ENCODE measurements around the gene ZRSR2. TPM values are rescaled to one million over a fixed set of nuclear protein-coding genes. Genes with fewer than 3 reads are reported as not detected.
A peak's percentile ranks its signal among the peaks of the same experiment; 100 is the strongest.

The ZRSR2 gene
- total and polyA plus RNA-seq, 10 of the 15 experiments (the other 5 are each of a cell fraction or from before 2014, with no cell fraction given), result 8.8 to 34.1 (median 15.6) TPM

DNA sequence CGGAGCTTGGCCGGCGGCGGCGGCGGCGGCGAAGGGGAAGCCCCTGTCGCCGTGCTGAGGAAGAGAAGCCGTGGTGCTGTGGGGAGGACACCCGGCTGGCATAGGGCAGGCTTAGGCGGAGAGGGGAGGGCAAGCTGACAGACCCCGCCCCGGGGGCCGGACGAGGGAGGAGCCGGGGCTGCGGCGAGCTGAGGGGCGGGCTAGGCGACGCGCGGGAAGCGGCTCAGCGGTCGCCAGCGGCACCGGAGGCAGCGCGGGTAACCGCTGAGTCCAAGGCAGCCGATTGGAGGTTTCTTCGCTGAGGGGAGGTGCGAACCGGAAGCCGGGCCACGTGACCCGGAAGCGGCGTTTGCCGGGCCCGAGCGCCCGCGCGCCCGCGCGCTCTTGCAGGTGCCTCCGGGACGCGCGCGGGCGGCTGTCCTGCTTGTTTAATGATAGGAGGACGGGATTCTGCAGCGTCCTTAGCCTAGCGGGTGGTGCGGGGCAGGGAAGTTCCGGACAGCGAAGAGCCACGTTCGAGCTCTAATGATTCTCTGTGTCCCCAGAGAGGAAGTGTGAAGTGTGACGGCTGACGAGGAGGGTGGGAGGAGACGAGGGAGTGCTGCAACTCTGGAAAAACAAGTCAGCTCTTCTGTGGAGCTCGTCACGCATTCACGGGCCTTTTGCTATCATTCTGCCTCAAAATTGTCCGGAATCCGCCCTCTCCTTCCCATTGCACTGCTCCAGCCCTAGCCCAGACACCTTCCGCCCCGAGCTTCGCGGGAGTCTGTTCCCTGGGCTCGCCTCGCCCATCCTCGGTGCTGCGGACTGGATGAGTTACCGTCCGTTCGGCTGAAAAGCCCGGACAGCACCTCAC is 64.7 kb downstream of the ZRSR2 start, which contains the start of gene AP1S2:
TSS of gene AP1S2 (minus strand) at position 102 of the 856 bp plus-strand sequence. CDS start 2,289 bp downstream, outside the sequence.
- peak; percentile 90 for DNase-seq (ENCODE audit: low read depth, low spot score)
- Histone ChIP-seq H3K4me1 (ENCODE audit: control insufficient read depth, insufficient read depth, low read length) (0 out of 2 replicates have a peak, but pooled peaks cover 3% of the 10 kb centered on the region), H2AFZ (ENCODE audit: control insufficient read depth, low read depth, low read length) (peak within 1 kb of the TSS; percentile 94), H3K4me2 (ENCODE audit: control insufficient read depth, insufficient read depth) (peak within 1 kb of the TSS; percentile 89), H3K9me3 (replicated peaks; ENCODE audit: control insufficient read depth, insufficient read depth, low read length) (no peaks in the 10 kb centered on the region), H4K20me1 (ENCODE audit: control insufficient read depth, insufficient read depth) (no peaks in the 10 kb centered on the region), H3K4me3 (peak within 1 kb of the TSS; percentile 90), H3K36me3 (ENCODE audit: control insufficient read depth in 2 of 2, insufficient read depth in 2 of 2, low read length in 1 of 2) (no peaks in the 10 kb centered on the region), H3K27ac (ENCODE audit: control insufficient read depth, insufficient read depth) (peak within 1 kb of the TSS; percentile 90), H3K79me2 (ENCODE audit: control insufficient read depth, insufficient read depth, low read length) (peaks cover 26% of the 10 kb centered on the region), H3K27me3 (replicated peaks in 1 of 2; ENCODE audit: control insufficient read depth in 2 of 2, insufficient read depth in 2 of 2, low read length in 1 of 2) (no peaks in the 10 kb centered on the region), H3K9ac (ENCODE audit: control insufficient read depth, insufficient read depth, low read length) (peak within 1 kb of the TSS; percentile 86)
- peak; percentile 94 for ATAC-seq
- peak; percentile 80 for FAIRE-seq
- WGBS (ENCODE audit: insufficient coverage, insufficient replicate concordance, low lambda C conversion rate, missing lambda C conversion rate), result under 1% methylated on average over 73 of the region's 85 CpGs
- ChIA-PET POLR2A (interaction anchor here (0.5 to 2.9 kb wide), 8 partner anchors 11 to 615 kb away, joined by 3 to 18 read pairs (median 4); partner anchors contain the start of gene ZRSR2), RAD21 (ENCODE audit: unreplicated experiment) (interaction anchor here (0.6 to 3.1 kb wide), 12 partner anchors 11 to 266 kb away, joined by 3 to 20 read pairs (median 4); no protein-coding TSS in a partner anchor), SMC1A (ENCODE audit: uncharacterized antibody, unreplicated experiment) (interaction anchor here (1.0 to 3.0 kb wide), 10 partner anchors 8 to 283 kb away, joined by 3 to 16 read pairs (median 5); no protein-coding TSS in a partner anchor), CTCF (interaction anchor here (1.0 to 1.8 kb wide), 5 partner anchors 50 to 283 kb away, joined by 3 to 8 read pairs (median 6); partner anchors contain the start of genes CA5B and ZRSR2)
- intact Hi-C loops (cut with micrococcal nuclease; ENCODE audit: unreplicated experiment), result loop anchor here (1.0 to 10.0 kb wide), 7 partner anchors 28 to 592 kb away; partner anchors contain the start of gene ZRSR2
- TSS peak; percentile 88 for BruUV-seq (replicated peaks)
- in situ Hi-C loops (cut with MboI), result no loop called here
- TF ChIP-seq SREBF1 (IDR thresholded peaks at IDR 0.05; ENCODE audit: low read length) (no peak), HDAC2 (IDR thresholded peaks at IDR 0.05) (no peak), STAT1 (conservative IDR thresholded peaks at IDR 0.05) (peak; percentile 45; the same call in 1 of the 2 replicates), SRF (IDR thresholded peaks at IDR 0.05; ENCODE audit: low read depth in 2 of 2, low read length in 2 of 2) (no peak), KDM1A (IDR thresholded peaks at IDR 0.05; ENCODE audit: borderline replicate concordance) (no peak), BACH1 (IDR thresholded peaks at IDR 0.05; ENCODE audit: borderline replicate concordance) (peak; percentile 11; the same call in 1 of the 2 replicates), BRCA1 (IDR thresholded peaks at IDR 0.05; ENCODE audit: low read depth, low read length) (no peak), EGR1 (IDR thresholded peaks at IDR 0.05; ENCODE audit: borderline replicate concordance in 1 of 2, low read depth in 2 of 2, low read length in 2 of 2) (peak; percentile 24 to 25; a peak in 2 of 3 replicates), FOS (IDR thresholded peaks at IDR 0.05; ENCODE audit: borderline replicate concordance, extremely low read depth, insufficient read length) (no peak), PAX5 (IDR thresholded peaks at IDR 0.05; ENCODE audit: borderline replicate concordance, low read depth, low read length) (peak; percentile 46; the same call in 1 of the 2 replicates), TARDBP (IDR thresholded peaks at IDR 0.05; ENCODE audit: borderline replicate concordance) (no peak), BCL11A (IDR thresholded peaks at IDR 0.05; ENCODE audit: low read depth, low read length) (no peak), POLR2A (IDR thresholded peaks at IDR 0.05; ENCODE audit: low read depth, low read length) (peak; percentile 62), LARP7 (IDR thresholded peaks at IDR 0.05) (0 out of 2 replicates have a peak, but pooled peaks have one; percentile 41), PAX8 (IDR thresholded peaks at IDR 0.05) (no peak)
- TF ChIP-seq, protein P1, sequence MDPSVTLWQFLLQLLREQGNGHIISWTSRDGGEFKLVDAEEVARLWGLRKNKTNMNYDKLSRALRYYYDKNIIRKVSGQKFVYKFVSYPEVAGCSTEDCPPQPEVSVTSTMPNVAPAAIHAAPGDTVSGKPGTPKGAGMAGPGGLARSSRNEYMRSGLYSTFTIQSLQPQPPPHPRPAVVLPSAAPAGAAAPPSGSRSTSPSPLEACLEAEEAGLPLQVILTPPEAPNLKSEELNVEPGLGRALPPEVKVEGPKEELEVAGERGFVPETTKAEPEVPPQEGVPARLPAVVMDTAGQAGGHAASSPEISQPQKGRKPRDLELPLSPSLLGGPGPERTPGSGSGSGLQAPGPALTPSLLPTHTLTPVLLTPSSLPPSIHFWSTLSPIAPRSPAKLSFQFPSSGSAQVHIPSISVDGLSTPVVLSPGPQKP (IDR thresholded peaks at IDR 0.05; ENCODE audit: low read depth, low read length), result peak; percentile 94
- TF ChIP-seq, protein P2, sequence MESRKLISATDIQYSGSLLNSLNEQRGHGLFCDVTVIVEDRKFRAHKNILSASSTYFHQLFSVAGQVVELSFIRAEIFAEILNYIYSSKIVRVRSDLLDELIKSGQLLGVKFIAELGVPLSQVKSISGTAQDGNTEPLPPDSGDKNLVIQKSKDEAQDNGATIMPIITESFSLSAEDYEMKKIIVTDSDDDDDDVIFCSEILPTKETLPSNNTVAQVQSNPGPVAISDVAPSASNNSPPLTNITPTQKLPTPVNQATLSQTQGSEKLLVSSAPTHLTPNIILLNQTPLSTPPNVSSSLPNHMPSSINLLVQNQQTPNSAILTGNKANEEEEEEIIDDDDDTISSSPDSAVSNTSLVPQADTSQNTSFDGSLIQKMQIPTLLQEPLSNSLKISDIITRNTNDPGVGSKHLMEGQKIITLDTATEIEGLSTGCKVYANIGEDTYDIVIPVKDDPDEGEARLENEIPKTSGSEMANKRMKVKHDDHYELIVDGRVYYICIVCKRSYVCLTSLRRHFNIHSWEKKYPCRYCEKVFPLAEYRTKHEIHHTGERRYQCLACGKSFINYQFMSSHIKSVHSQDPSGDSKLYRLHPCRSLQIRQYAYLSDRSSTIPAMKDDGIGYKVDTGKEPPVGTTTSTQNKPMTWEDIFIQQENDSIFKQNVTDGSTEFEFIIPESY (IDR thresholded peaks at IDR 0.05), result no peak
